RWPE1 (cell line): ENCODE data around the gene ATP8B1.

Experiments
- CTCF ChIA-PET: fragments of 350-600 bp; sonication (Branson Sonifier 250); formaldehyde crosslinking; extraction: SDS; loops from one replicate; lab custom pipeline; 2021; lab: Yijun Ruan, JAX
- POLR2A ChIA-PET: fragments of 400-600 bp; formaldehyde crosslinking; extraction: SDS; loops from one replicate; lab custom pipeline; 2020; ENCODE audit warnings: antibody characterized with exemption; ENCODE audit not compliant: low non-redundant PET; lab: Yijun Ruan, JAX
- DNase-seq: peaks from one replicate; pipeline ENCODE4 v3.0.0; 2012; ENCODE audit warnings: low spot score
- H3K27ac ChIP-seq: fragments of 450-650 bp; 2 replicates; pipeline ENCODE4 v1.5.1; 2017
- CTCF ChIP-seq: fragments of 450-650 bp; conservative IDR thresholded peaks from 2 replicates; pipeline ENCODE4 v1.5.1; 2017; ENCODE audit warnings: low read depth, mild to moderate bottlenecking

ATP8B1 gene

DNA sequence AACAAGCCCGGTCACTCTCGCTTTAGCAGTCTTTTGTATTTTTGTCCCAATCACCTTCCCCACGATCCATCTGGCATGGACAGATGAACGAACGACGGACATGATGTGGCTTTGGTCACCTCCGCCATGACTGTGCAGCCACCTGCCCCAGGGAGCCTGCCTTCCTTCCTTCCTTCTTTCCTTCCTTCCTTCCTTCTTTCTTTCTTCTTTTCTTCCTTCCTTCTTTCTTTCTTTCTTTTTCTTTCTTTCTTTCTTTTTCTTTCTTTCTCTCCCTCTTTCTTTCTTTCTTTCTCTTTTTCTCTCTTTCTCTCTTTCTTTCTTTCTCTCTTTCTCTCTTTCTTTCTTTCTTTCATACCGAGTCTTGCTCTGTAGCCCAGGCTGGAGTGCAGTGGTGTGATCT is 39.0 kb downstream of the ATP8B1 start:
- no peak overlapping the region for H3K27ac ChIP-seq

DNA sequence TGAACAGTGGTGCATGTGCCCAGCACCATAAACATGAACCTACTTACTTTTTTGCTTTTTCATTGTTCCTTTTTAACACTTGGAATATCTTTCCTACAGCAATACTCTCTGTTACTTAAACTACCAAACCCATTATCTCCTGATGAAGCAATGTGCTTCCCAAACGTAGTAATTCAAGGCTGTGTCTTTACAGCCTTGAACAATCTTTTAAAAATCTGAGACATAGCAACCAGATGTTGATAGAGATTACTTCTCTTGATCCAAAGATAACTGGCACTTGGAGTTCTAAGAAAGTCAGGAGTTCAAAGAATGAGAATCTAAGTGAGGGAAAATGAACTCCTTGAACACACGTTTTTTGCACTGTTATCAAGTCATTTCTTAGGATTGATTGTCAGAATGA is 40.4 kb downstream of the ATP8B1 start:
- ChIA-PET POLR2A (no interaction called here), CTCF (no interaction called here)
- no peak for TF ChIP-seq CTCF
- no peak for DNase-seq
- no peak overlapping the region for H3K27ac ChIP-seq

More for the DNA sequence above, 39.0 kb downstream of the ATP8B1 start:
- TF ChIP-seq CTCF = no peak
- DNase-seq = no peak
- CTCF ChIA-PET = no interaction called here
- POLR2A ChIA-PET = no interaction called here

GRCh38 chr18:57759650-57760049 is 43.5 kb downstream of the ATP8B1 start:
- ChIA-PET CTCF (interaction anchor here (0.9 kb wide), 1 partner anchor 119 kb away, joined by 3 read pairs; no protein-coding TSS in a partner anchor), POLR2A (no interaction called here)
- H3K27ac ChIP-seq = no peak overlapping the region
- no peak for TF ChIP-seq CTCF
- DNase-seq = no peak

DNA sequence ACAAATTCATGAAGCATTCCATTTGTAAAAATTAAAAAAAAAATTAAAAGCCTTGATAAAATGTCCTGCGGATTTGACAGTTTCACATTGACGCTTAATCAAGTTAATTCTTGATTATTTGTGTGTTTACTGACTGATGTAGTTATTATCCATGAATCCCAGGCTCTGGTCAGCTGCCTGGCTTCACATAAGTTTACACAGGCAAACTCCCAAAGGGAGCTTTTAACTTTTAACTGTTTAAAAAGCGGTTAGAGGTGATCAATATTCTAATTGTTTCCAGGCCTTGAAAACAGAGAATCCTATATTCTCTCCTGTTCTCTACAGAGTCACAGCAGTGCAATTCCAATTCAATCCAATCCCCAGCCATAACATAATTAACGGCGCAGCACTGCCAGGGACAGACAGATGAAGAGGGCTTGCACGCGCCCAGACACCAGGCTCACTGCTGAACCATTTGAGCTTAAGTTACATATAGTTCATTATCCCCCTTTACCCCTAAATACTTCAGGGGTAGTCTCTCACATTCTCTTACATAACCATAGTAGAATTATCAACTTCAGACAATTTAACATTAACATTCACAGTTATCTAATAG is 47.5 kb downstream of the ATP8B1 start:
- TF ChIP-seq CTCF = no peak
- H3K27ac ChIP-seq = no peak overlapping the region
- no peak for DNase-seq
- ChIA-PET CTCF (no interaction called here), POLR2A (no interaction called here)

DNA sequence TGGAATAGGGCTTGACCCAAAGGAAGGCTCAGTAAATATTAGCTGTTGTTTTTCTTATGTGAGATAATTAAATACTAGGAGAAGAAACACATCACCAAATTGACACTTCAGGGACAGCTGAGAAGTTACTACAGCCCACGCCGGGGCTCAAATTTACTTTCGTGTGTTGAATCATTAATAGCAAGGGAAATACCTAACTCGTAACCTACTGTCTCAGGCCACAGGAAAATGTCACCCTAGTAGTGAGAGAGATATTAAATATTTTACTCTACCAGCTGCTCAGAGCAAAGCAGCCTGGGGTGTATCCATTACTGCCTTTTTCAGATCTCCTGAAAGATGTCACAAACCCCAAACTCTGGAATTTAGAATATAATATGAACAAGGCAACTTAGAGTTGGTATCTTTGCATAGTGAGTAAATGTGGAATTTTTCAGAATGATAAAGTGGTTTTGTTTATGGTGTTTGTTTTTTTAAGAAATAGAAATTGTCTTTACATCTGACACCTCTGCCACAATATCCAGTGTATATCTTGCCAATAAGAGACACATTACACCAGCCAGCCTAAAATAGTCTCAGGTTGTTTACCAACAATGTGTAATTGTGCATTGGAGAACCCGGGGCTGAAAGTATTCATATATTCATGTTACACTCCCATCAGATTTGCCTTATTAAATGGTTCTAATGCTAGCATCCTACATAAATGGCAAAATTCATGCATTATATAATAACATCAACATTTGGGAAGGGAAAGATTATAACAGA is 48.4 kb downstream of the ATP8B1 start:
- no peak overlapping the region for H3K27ac ChIP-seq
- no peak for TF ChIP-seq CTCF
- POLR2A ChIA-PET = no interaction called here

DNA sequence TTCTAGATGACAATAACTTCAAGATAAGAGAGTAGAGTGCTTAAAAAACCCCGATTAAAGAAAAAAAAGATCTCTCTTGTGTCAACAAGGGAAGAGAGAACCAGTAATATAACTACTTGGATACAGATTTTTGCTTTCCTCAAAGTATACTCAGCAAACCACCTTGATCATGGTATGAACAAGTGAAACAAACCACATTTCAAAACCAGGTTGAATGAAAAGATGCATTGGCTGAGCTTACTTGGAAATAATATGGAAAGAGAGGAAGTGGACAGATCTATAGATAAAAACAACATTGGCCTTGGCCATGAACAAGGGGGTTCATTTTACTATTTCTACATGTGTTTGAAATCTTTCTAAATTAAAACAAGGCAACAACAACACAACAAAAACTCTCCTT is 50.1 kb downstream of the ATP8B1 start:
- TF ChIP-seq CTCF = no peak
- DNase-seq = no peak
- no peak overlapping the region for H3K27ac ChIP-seq
- ChIA-PET CTCF (no interaction called here), POLR2A (no interaction called here)

More for the DNA sequence above, 48.4 kb downstream of the ATP8B1 start:
- no peak for DNase-seq
- CTCF ChIA-PET = no interaction called here
